GM06990 (cell line): ENCODE data around the gene CNGB1.

ENCODE experiments used
- DNase-seq: peaks from one replicate; pipeline ENCODE4 v3.0.0-alpha.2; 2011; ENCODE audit not compliant: insufficient read length; ENCODE audit errors: extremely low read depth
- H3K27me3 ChIP-seq: replicated peaks from 2 replicates; pipeline ENCODE4 v1.6.0; 2011; ENCODE audit warnings: low read length; ENCODE audit not compliant: control insufficient read depth, insufficient read depth
- H3K36me3 ChIP-seq: 2 replicates; pipeline ENCODE4 v1.5.1; 2011; ENCODE audit warnings: low read length; ENCODE audit not compliant: control insufficient read depth, insufficient read depth
- H3K4me3 ChIP-seq: replicated peaks from 2 replicates; pipeline ENCODE4 v1.5.1; 2011; ENCODE audit warnings: low read depth, mild to moderate bottlenecking, control low read depth, low read length
- CTCF ChIP-seq: IDR thresholded peaks from 2 replicates; pipeline ENCODE4 v1.5.1; 2011; ENCODE audit warnings: low read length, control low read depth, mild to moderate bottlenecking, inconsistent platforms; ENCODE audit not compliant: insufficient read depth, poor library complexity, severe bottlenecking

CNGB1 gene

GRCh38 chr16:57998992-57999365 lies 28.1 kb upstream of the CNGB1 start:
- Histone ChIP-seq H3K4me3 (no peak overlapping the region), H3K27me3 (no peaks in the 10 kb centered on the region), H3K36me3 (peaks cover 14% of the 10 kb centered on the region)
- no peak for TF ChIP-seq CTCF
- DNase-seq, result no peak

- no peak overlapping the region for H3K4me3 ChIP-seq
- TF ChIP-seq CTCF, result no peak
- DNase-seq, result no peak
- peaks cover 14% of the 10 kb centered on the region for H3K36me3 ChIP-seq
- no peaks in the 10 kb centered on the region for H3K27me3 ChIP-seq
Measured at GRCh38 chr16:57998486-57998885, 27.6 kb upstream of the CNGB1 start.

GRCh38 chr16:57997528-57998265 lies 26.8 kb upstream of the CNGB1 start:
- Histone ChIP-seq H3K36me3 (peaks cover 13% of the 10 kb centered on the region), H3K27me3 (no peaks in the 10 kb centered on the region), H3K4me3 (no peak overlapping the region)
- no peak for TF ChIP-seq CTCF
- no peak for DNase-seq

GRCh38 chr16:57997176-57997527 lies 26.2 kb upstream of the CNGB1 start:
- TF ChIP-seq CTCF, result no peak
- DNase-seq, result no peak
- Histone ChIP-seq H3K4me3 (no peak overlapping the region), H3K36me3 (peaks cover 12% of the 10 kb centered on the region), H3K27me3 (no peaks in the 10 kb centered on the region)

GRCh38 chr16:57996406-57997175 lies 25.7 kb upstream of the CNGB1 start:
- H3K27me3 ChIP-seq, result no peaks in the 10 kb centered on the region
- peaks cover 12% of the 10 kb centered on the region for H3K36me3 ChIP-seq
- DNase-seq, result no peak
- H3K4me3 ChIP-seq, result no peak overlapping the region
- TF ChIP-seq CTCF, result no peak
